Globus pallidus (tissue), 1 donor: ENCODE results near the gene FPR1.
"Not testable (repeated sequence)": the region's sequence is repeated elsewhere in the genome, so short reads cannot be mapped to it uniquely, and the experiment has no call there.

Experiments used
- DNase-seq: peaks from one replicate; pipeline ENCODE4 v3.0.0-alpha.2; 2015; ENCODE audit warnings: low spot score

FPR1 gene

GRCh38 chr19:51779181-51779580, 27.5 kb upstream of the FPR1 start:
- DNase-seq, result no peak

- DNase-seq, result peak; percentile 87
Observed at GRCh38 chr19:51777570-51778462, 26.1 kb upstream of the FPR1 start.

GRCh38 chr19:51776561-51776960, 24.9 kb upstream of the FPR1 start:
- not testable (repeated sequence) for DNase-seq

GRCh38 chr19:51772977-51773376, 21.3 kb upstream of the FPR1 start:
- DNase-seq, result no peak

DNA sequence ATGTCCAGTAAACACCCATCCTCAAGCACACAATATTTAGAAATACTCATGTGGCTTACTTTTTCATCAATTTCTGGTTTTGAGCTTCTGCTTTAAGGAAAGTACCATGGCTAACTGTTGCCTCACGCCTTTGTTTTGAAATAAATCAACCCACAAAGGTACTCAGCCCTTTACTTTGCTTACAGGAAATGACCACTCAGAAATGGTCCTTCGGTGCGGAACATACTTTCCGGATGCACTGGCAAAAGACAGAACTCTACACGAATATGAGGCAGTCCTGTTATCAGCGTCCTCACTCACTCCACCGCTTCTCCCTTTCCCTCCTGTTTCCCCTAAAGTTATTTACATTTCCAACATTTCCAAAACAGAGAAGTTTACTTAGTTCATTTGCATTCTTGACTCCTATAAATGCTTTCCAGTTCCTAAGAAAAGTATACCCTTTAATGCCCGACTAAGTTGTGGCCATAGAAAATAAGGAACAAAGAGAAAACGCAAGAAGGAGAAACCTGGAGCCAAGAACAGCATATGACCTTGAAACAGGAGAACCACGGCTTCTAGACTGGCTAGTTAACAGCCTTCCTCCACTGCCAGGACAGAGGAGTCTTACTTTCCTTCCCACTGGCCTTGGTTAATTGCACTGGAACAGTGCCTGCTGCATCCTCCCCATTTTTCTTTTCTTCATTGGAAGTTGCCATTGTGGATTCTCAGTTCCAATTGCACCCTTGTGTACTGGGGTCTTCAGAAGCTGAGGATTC, 19.9 kb upstream of the FPR1 start:
- no peak for DNase-seq

DNA sequence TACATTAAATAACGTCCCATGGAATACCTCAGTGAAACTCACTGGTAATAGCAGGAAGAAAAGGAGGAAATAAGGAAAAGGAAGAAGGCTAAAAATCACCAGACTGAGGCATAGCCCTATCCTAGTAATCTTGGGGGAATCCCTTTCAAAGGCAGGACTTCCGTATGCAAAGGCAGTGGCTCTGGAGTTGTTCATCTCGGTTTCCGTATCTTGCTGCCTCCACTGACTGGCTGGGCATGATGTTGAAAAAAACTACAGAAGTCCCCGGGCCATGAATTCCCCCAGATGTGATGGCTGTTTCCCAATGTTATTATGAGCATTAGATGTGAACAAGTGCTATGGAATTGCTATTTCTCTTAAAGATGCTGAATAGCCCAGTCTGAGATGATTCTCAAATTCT, 14.8 kb upstream of the FPR1 start:
- no peak for DNase-seq

- no peak for DNase-seq
Observed at GRCh38 chr19:51765086-51765485, 13.4 kb upstream of the FPR1 start.

DNA sequence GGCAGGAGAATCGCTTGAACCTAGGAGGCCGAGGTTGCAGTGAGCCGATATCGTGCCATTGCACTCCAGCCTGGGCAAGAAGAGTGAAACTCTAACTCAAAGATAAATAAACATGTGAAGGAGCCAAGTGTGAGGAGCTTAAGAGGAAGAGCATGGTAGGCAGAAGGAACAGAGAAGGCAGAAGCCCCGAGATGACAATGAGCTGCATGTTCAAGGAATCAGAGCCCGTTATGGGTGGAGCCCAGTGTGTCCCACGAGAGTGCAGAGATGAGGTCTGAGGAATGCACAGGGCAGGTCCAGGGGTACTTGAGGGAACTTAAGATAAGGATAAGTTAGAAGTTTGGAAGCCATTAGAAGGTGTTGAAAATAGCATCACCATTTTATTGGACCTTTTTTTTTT, 10.0 kb upstream of the FPR1 start:
- DNase-seq, result no peak

GRCh38 chr19:51760697-51761356, 9.1 kb upstream of the FPR1 start, which contains the start of gene FPR2:
TSS of gene FPR2 (plus strand) at chr19:51761180. CDS start at chr19:51768659, 7,479 bp downstream.
- no peak for DNase-seq

- DNase-seq, result no peak
Observed at GRCh38 chr19:51755571-51755970, 3.9 kb upstream of the FPR1 start.

- no peak for DNase-seq
Observed at GRCh38 chr19:51754770-51755169, 3.1 kb upstream of the FPR1 start.

DNA sequence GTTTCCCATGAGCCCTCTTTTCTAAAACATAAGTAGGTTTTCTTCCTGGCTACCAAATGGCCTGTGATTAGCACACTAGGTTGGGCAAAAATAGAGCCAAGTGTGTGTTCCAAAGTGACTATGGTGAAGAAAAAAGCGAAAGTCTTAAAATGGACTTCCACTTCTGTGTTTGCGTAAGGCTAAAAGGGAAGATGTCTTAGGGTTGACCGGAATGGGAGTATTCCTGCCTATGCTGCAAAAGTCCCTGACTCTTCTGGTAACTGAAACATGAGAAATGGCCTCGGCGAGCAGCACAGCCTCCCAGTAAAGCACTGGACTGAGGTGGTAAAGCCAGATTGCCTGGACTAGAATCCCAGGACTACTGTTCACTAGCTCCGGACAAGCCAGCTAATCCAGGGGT, 2.4 kb upstream of the FPR1 start:
- DNase-seq, result peak; percentile 51

- DNase-seq, result no peak
Observed at GRCh38 chr19:51750400-51751094, 1.1 kb downstream of the FPR1 start.

DNA sequence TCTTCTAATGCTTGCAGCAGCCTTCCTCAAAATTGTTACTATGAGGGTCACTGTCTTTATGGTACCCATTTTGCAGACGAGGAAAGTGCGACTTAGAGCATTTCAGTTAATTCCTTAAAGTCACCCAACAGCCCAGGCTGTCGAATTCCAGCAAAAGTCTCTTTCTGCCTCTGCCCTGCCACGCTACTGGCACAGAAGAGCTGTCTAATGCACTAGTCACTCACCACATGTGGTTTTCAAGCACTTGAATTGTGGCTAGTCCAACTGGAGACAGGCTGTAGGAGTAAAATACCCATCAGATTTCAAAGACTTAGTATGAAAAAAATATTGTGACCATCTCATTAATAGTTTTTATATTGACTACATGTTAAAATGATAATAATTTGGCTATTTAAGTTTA, 1.7 kb downstream of the FPR1 start:
- DNase-seq, result no peak

- no peak for DNase-seq
Observed at GRCh38 chr19:51746731-51747130, 4.9 kb downstream of the FPR1 start.

DNA sequence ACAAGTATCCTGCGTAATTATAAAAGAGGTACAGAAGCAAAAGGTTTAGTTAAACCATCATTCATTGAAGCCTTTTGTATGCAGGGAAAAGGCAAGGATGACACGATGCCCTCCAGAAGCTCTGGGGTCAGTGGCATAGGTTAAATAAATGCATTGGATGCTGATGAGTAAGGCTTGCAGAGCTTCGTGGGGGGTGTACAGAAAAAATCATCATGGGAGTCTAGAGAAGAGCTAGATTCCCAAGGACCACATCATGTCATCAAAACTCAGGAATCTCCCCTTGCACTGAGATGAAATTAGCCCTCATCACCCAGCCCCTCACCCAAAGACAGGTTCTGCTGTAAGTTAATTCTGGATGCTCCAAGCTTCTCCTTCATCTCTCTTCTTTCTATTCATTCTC, 8.3 kb downstream of the FPR1 start:
- no peak for DNase-seq

GRCh38 chr19:51742789-51743188, 8.9 kb downstream of the FPR1 start:
- DNase-seq, result no peak

- no peak for DNase-seq
Observed at GRCh38 chr19:51740356-51740755, 11.3 kb downstream of the FPR1 start.

- no peak for DNase-seq
Observed at GRCh38 chr19:51739466-51740213, 12.0 kb downstream of the FPR1 start.

DNA sequence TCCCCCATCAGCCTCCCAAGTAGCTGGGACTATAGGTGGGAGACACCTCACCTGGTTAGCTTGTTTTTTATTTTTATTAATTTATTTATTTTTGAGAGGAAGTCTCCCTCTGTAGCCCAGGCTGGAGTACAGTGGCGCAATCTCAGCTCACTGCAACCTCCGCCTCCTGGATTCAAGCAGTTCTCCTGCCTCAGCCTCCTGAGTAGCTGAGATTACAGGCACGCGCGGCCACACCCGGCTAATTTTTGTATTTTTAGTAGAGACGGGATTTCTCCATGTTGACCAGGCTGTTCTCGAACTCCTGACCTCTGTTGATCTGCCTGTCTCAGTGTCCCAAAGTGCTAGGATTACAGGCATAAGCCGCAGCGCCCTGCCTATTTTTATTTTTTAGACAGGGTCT, 13.2 kb downstream of the FPR1 start:
- not testable (repeated sequence) for DNase-seq

DNA sequence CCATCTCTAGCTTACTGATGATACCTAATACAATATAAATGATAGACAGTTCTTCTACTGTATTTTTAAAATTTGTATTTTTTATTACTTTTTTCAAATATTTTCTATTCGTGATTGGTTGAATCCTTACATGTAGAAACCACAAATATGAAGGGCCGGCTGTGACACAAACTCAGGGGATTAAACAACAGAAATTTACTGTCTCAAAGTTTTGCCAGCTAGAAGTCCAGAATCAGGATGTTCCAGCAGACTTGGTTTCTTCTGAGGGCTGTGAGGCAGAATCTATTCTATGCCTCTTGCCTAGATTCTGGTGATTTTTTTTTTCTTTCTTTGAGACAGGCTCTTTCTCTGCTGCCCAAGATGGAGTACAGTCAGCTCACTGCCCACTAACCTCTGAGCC, 13.8 kb downstream of the FPR1 start:
- DNase-seq, result no peak
